Tongue (tissue), 2 donors: ENCODE measurements around the gene KCTD11. TPM values are rescaled to one million over a fixed set of nuclear protein-coding genes. Genes with fewer than 3 reads are reported as not detected.
"Not testable (repeated sequence)": the region's sequence is repeated elsewhere in the genome, so short reads cannot be mapped to it uniquely, and the experiment has no call there.

Source experiments
- DNase-seq: peaks from one replicate; pipeline ENCODE4 v3.0.0-alpha.2; 2015
- total RNA-seq: library from RNA; depleted of rRNA; stranded (reverse); fragments of >200 nt; gene quantifications from one replicate; pipeline ENCODE4 v1.2.3, GENCODE V29; 2014

KCTD11 gene
- total RNA-seq, 1 donor from 2014 or later, result 3.4 TPM

DNA sequence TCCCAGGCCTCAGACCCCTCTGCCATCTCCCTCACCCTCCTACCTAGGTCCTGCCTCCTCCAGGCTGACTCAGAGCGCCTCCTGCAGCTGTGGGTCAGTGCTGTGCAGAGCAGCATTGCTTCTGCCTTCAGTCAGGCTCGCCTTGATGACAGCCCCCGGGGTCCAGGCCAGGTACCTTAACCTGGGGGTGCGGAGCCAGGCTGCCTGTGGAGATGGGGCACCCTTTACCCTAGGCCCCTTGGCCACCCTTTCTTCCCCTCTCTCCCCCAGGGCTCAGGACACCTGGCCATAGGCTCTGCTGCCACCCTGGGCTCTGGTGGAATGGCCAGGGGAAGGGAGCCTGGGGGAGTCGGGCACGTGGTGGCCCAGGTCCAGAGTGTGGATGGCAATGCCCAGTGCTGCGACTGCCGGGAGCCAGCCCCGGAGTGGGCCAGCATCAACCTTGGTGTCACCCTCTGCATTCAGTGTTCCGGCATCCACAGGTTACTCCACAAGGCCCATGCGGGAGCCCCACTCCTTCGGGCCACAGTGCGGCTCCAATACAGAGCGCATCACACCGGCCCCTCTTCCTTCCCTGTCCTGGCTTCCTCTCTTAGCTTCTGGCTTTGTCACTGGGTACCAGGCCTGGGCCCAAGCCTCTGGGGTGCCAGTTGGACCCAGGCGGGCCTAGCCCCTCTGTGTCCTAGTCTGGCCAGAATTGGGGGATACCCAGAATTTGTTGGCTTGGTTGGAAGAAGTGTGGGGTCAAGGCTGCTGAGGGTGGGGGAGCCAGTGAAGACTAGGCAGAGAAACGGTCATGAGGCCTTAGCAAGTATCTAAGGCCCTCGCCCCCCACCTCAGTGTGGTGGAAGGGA, 5.0 kb upstream of the KCTD11 start:
- DNase-seq, result no peak

DNA sequence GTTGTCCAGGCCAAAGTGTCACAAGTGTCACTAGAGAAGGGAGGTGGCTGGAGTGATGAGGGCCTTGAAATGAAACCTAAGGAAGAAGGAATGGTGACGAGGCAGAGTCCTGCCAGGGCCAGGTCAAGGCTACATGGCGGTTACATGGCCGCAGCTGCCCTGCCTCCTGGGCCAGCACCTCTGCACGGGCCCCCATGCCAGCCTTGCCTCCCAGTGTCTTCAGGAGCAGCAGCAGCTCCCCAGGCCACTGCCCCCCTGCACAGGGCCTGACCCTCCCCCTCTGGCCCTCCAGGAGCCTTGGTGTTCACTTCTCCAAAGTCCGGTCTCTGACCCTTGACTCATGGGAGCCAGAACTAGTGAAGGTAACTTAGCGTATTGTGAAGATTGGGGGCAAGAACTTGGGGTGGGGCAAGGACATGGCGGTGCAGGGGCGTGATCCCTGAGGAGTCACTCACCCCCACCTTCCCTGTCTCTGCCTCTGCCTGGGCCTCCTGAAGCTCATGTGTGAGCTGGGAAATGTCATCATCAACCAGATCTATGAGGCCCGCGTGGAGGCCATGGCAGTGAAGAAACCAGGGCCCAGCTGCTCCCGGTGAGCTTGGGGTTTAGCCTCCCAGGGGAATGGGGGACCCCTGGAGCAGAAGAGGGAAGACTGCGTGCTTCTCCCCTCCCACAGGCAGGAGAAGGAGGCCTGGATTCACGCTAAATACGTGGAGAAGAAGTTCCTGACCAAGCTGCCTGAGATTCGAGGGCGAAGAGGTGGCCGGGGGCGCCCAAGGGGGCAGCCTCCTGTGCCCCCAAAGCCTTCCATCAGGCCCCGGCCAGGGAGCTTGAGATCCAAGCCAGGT, 4.1 kb upstream of the KCTD11 start:
- DNase-seq, result no peak

DNA sequence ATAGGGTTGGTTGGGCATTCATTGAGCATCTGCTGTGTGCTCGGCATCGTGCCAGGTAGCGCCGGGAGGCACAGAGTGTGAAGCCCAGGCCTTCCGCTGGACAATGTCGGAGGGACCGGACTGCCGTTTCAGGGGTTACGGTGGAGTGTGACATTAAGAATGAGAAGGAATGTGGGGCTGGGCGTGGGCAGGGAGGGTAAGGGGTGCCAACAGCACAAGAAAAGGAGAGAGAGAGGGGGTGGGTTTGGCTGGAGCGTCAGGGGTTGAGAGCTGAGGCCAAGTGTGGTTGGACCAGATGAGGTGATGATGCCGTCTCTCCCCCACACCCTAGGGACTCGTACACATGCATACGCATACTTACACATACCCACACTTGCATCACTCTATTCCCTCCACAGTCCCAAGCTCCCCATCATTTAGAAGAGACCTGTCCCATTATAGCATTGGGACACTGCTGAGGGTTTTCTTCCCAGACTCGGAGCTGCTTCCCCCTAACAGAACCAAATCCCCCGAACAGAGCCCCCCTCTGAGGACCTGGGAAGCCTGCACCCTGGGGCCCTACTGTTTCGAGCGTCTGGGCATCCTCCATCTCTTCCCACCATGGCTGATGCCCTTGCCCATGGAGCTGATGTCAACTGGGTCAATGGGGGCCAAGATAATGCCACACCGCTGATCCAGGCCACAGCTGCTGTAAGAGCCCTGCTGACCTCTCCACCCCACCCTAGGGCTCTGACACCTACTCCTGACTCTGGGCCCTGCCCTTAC, 3.3 kb upstream of the KCTD11 start:
- no peak for DNase-seq

DNA sequence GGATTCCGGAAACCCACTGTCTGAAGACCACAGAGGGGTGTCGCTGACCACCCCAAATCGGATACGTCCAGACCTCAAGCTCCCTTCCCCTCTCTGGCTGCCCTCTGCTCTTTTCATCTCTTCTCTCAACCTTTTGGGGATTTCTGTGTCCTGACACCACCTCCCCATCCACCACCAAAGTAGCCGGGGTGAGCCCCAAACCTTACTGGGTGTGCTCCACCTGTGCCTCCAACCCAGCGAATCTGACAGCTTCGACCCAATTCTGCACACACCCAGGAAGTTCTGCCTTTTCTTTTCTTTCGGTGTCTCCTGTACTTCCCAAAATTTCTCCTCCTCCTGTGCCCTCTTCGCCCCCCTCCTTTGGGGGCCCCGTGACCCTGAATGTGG, 534 bp downstream of the KCTD11 start:
- DNase-seq, result no peak

DNA sequence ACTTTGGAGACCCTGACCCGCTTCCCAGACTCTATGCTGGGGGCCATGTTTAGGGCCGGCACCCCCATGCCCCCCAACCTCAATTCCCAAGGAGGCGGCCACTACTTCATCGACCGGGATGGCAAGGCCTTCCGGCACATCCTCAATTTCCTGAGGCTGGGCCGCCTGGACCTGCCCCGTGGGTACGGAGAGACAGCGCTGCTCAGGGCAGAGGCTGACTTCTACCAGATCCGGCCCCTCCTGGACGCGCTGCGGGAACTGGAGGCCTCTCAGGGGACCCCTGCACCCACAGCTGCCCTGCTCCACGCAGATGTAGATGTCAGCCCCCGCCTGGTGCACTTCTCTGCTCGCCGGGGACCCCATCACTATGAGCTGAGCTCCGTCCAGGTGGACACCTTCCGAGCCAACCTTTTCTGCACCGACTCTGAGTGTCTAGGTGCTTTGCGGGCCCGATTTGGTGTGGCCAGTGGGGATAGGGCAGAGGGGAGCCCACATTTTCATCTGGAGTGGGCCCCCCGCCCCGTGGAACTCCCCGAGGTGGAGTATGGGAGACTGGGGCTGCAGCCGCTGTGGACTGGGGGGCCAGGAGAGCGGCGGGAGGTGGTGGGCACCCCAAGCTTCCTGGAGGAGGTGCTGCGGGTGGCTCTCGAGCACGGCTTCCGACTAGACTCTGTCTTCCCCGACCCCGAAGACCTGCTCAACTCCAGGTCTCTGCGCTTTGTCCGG, 1.1 kb downstream of the KCTD11 start:
- no peak for DNase-seq

DNA sequence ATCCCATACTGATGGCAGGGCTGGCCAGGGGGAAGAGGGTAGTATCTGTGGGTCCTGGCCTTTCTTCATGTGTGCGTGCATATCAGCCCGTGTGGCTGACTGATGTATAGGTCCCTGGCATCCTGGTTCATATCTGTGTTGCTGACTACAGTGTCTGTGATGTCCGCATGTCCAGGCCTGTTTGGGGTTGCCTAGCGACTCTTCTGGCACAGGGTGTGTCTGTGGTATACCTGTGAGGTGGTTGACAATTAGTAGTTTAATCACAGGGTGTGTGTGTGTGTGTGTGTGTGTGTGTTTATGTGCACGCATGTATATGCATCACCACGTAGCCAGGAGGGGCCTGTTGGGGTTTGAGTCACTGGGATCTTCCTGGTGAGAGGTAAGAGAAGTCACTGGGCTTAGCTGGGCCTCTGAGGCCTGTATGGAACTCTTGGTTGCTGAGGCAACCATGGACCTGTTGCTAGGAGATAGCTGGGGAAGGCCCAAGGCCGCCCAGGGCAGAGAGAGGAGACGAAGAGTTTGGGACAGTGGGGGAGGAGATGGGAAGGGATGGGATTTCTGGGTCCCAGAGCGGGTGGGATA, 2.4 kb downstream of the KCTD11 start:
- peak; percentile 50 for DNase-seq

DNA sequence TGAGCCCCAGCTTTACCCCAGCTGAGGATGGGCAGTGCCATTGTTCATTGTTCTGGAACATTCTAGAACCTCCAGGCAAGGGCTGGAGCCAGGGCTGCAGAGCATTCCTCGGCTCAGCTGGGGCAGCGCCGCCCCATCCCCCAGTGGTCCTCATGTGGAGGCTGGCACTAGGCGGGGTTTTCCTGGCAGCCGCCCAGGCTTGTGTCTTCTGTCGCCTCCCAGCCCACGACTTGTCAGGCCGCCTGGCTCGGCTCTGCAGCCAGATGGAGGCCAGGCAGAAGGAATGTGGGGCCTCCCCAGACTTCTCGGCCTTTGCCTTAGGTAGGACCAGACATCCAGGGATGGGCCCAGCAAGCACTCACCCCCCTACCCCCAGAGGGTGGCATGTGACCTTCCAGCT, 3.1 kb downstream of the KCTD11 start, which contains the start of gene TMEM95:
Gene TMEM95, plus strand, starts transcription at position 104 of the 400 bp plus-strand sequence. Its CDS starts 49 bp downstream, at position 153.
- DNase-seq, result peak; percentile 86

DNA sequence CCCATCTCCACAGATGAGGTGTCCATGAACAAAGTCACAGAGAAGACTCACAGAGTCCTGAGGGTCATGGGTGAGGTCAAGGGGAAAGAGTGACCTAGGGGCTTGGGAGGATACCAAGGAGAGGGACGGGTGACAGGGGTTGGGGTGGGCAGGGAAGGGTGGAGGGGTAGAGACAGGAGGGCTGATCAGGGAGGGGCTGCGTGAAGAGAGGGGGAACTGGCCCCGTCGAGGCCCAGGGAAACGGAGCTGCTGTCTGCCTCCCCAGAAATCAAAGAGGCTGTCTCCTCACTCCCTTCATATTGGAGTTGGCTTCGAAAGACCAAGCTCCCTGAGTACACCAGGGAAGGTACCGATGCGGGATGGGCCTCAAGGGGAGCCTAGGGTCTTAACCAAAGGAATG, 3.6 kb downstream of the KCTD11 start:
- DNase-seq, result no peak

DNA sequence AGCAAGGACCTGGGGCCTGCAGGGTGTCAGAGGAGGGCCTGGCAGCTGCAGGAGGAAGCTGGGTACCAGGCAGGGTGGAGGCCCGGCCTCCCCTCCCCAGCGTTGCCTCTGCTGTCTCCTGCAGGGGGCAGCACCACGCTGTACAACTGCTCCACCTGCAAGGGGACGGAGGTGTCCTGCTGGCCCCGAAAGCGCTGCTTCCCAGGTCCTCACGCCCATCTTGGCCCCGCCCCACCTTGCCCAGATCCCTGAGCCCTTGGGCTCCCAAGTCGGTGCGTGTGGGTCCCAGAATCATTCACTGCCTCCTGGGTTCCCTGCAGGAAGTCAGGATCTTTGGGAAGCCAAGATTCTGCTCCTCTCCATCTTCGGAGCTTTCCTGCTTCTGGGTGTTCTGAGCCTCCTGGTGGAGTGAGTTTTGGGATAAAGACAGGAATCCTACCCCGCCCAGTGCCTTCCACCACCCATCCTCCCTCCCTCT, 4.1 kb downstream of the KCTD11 start:
- DNase-seq, result peak; percentile 79

DNA sequence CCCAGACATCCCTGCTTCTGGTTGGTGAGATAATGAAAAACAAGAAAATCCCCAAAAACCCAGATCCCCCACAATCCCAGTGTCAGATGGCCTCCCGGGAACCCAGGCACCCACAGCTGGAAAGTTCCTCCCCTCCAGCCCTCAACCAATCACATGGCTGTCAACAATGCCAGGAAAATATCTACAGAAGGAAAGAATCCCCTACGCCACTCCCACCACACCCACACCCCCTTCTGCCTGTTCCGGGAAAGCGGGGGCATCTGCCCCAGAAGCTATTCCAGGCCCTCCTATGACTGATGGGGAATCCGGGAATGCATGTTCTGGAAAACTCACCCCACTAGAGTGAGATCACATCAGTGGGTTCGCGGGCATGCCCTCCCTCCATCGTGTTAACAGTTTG, 4.8 kb downstream of the KCTD11 start:
- no peak for DNase-seq

DNA sequence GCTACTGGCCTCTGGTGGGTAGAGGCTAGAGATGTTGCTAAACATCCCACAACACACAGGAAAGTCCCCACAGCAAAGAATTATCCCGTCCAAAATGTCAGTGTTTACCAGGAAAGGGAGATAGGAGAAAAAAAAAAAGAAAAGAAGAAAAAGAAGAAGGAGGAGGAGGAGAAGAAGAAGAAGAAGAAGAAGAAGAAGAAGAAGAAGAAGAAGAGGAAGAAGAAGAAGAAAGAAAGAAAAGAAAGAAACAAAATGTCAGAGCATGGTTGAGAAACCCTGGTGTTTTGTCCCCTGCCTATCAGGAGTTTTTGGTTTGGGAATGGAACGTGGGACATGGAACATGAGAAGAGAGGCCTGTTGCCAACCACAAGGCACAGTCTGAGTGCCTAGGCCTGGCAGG, 5.4 kb downstream of the KCTD11 start:
- no peak for DNase-seq

DNA sequence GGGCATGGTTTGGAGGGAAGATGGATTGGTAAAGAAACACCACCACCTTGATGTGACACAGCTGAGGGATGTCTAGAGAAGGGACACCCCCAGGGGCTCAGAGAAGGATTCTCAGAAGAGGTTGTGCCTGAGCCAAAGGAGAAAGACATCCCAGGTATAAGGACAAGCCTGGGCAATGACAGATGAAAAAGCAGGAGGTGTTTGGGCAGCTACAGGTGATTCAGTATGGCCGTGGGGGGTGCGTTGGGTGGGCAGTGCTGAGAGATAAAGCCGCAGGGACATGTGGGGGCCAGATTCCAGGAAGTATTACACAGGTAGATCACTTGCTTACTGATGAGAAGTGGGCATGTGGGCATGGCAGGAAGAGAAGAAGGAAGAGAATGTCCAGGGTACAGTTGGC, 9.9 kb downstream of the KCTD11 start:
- DNase-seq, result no peak

DNA sequence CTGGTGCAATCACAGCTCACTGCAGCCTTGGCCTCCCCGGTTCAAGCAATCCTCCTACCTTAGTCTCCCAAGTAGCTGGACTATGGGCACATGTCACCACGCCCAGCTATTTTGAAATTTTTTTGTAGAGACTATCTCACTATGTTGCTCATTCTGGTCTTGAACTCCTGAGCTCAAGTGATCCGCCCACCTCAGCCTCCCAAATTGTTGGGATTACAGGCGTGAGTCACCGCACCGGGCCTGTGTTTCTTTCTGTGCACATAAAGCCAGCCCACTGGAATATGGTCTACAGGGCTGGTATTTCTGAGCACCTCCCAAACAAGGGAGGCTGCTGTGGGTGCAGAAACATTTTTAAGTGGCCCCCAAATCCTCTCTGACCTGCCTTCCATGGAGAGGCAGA, 11.3 kb downstream of the KCTD11 start:
- no peak for DNase-seq

DNA sequence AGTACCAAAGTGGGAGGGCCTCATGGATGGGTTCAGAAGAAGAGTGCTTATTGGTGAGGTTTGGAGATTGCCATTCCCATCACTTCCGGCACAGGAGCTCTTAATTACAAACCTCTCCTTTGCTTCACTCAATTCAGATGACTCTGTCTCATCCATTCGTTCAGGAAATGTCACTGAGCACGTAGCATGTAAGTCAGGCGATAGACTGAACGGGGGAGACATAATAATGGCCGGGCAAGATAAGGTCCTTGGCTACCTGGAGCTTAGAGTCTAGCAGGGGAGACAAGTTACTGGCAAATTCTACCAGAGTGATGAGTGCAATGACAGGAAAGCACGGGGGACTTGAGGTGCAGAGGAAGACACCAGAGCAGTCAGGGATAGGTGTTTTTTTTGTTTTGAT, 14.0 kb downstream of the KCTD11 start:
- not testable (repeated sequence) for DNase-seq

DNA sequence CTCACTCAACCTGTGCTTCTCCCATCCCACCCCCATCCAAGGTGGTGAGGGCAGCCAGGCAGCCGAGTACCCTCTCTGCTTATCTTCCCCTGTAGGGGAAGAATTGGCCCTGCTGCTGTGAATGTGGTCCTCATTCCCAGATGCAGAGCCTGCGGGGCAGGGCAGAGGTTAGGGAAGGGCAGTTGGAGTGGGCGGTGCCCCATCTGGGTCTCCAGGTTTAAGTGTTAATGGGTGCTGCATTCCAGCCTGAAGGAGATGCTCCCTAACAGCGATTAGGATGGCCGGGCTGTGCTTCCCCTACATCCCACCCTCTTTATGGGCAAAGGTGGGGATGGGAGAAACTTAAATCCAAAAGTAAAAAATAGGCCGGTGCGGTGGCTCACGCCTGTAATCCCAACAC, 15.1 kb downstream of the KCTD11 start:
- DNase-seq, result no peak

DNA sequence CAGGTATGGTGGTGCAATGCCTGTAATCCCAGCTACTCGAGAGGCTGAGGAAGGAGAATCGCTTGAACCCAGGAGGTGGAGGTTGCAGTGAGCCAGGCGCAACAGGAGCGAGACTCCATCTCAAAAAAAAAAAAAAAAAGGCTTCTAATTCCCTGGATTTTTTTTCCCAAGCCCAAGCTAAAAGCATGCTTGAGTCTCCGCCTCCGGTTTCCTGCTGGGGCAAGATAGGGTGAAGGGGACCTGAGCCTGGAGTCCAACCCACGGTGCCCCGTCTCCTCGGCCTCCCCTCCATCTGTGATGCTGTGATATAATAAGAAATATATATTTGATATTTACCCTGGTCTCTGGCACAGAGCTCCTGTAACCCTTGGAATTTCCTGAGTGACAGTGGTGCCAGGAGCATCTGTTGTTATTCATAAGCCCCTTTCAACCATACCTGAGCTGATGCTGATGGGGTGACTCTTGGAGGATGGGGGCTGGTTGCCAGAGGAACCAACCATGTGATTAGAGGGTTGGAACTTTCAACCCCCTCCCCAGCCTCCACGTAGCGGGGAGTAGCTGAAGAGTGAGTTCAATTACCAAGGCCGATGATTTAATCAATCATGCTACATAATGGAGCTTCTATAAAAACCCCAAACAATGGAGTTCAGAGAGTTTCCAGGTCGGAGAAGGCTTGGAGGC, 16.1 kb downstream of the KCTD11 start:
- DNase-seq, result no peak

DNA sequence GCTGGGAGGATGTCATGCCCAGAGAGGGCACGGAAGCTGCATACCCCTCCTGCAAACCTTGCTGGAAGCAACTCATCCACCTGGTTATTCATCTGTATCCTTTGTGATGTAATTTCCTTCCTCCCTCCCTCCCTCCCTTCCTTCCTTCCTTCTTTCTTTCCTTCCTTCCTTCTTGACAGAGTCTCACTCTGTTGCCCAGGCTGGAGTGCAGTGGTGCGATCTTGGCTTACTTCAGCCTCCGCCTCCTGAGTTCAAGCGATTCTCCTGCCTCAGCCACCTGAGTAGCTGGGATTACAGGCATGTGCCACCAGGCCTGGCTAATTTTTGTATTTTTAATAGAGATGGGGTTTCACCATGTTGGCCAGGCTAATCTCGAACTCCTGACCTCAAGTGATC, 16.6 kb downstream of the KCTD11 start:
- DNase-seq, result not testable (repeated sequence)

DNA sequence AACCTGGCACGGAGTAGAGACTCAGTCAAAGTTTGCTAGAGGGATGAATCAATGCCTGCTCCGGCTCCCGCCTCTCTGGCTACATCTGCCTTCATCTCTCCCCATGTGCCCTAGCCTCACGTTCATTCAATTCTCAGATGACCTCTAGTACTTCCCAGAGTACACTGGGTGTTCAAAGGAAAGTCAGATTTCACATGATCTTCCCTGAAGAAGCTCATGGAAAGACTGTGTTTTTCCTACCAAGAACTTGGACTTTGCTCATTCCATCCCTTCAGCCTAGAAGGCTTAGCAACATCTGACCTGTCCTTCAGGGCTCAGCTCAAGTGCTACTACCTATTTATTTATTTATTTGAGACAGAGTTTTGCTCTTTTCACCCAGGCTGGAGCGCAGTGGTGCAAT, 17.9 kb downstream of the KCTD11 start:
- no peak for DNase-seq

DNA sequence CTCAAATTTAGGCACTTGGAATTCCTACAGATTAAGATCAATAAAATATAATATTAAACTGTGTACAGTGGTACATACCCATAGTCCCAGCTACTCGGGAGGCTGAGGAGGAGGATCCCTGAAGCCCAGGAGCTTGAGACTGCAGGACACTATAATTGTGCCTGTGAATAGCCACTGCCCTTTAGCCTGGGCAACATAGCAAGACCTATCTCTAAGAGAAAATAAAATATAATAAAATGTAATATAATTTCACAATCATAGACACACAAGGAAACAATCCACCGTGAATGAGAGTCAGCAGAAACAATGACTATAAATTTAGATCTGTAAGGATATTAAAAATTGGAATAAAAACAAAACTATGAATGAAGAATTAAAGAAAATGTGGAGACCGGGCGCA, 18.9 kb downstream of the KCTD11 start:
- no peak for DNase-seq

DNA sequence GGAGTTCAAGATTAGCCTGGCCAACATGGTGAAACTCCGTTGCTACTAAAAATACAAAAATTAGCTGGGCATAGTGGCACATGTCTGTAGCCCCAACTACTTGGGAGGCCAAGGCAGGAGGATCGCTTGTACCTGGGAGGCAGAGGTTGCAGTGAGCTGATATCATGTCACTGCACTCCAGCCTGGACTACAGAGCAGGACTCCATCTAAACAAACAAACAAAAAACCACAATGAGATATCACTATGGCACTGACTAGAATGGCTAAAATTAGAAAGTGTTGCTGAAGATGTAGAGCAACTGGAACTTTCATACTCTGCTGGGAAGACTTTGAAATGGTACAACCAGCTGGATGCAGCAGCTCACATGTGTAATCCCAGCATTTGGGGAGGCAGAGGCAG, 22.4 kb downstream of the KCTD11 start:
- DNase-seq, result no peak

DNA sequence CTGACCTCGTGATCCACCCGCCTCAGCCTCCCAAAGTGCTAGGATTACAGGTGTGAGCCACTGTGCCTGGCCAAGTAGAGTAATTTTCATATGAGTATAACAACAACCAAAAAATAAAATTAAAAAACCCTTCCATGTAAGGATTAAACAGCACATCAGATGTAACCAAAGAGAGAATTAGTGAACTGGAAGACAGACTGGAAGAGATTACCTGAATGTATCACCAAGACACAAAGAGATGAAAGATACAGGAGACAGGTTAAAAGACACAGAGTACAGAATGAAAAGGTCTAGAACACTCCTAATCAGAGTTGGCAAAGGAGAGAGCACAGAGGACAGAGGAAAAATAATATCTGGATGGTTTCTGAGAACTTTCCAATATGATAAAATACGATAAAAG, 27.2 kb downstream of the KCTD11 start:
- no peak for DNase-seq
